ENCODE measurements around the gene PGS1. TPM values are rescaled to one million over a fixed set of nuclear protein-coding genes. Genes with fewer than 3 reads are reported as not detected.
"Not testable (repeated sequence)": the region's sequence is repeated elsewhere in the genome, so short reads cannot be mapped to it uniquely, and the experiment has no call there.

Gene PGS1
- polyA plus RNA-seq (ENCODE audit: insufficient read length in 3 of 3) = 10 to 100 TPM; 42.2 to 55.0 (median 45.7) TPM
- long read RNA-seq, donor 1, partial matches to known transcripts = 0 of 7 reads
- long read RNA-seq, donor 1, other reads (novel, unspliced or antisense) = 0 of 7 reads
- long read RNA-seq, donor 2, partial matches to known transcripts = 0 of 4 reads
- long read RNA-seq, donor 2, other reads (novel, unspliced or antisense) = 0 of 4 reads
- long read RNA-seq, donor 3, partial matches to known transcripts = 0 of 5 reads
- long read RNA-seq, donor 3, other reads (novel, unspliced or antisense) = 0 of 5 reads
- long read RNA-seq, donor 4, partial matches to known transcripts = 0 of 2 reads
- long read RNA-seq, donor 4, other reads (novel, unspliced or antisense) = 0 of 2 reads
- long read RNA-seq, donor 5 = 0 reads
- long read RNA-seq, donor 6, partial matches to known transcripts = 0 of 2 reads
- long read RNA-seq, donor 6, other reads (novel, unspliced or antisense) = 0 of 2 reads
- long read RNA-seq, donor 7, partial matches to known transcripts = 0 of 3 reads
- long read RNA-seq, donor 7, other reads (novel, unspliced or antisense) = 0 of 3 reads
- long read RNA-seq, donor 8 = 0 reads
- long read RNA-seq, donor 9, partial matches to known transcripts = 0 of 5 reads
- long read RNA-seq, donor 9, other reads (novel, unspliced or antisense) = 0 of 5 reads
- long read RNA-seq, donor 10, partial matches to known transcripts = 0 of 2 reads
- long read RNA-seq, donor 10, other reads (novel, unspliced or antisense) = 0 of 2 reads
- long read RNA-seq, donor 11, partial matches to known transcripts = 0 of 6 reads
- long read RNA-seq, donor 11, other reads (novel, unspliced or antisense) = 0 of 6 reads
- long read RNA-seq, donor 12, partial matches to known transcripts = 0 of 1 reads
- long read RNA-seq, donor 12, other reads (novel, unspliced or antisense) = 0 of 1 reads
- long read RNA-seq, donor 13 = 0 reads
- long read RNA-seq, donor 14, partial matches to known transcripts = 0 of 6 reads
- long read RNA-seq, donor 14, other reads (novel, unspliced or antisense) = 0 of 6 reads
- long read RNA-seq, donor 15, partial matches to known transcripts = 0 of 3 reads
- long read RNA-seq, donor 15, other reads (novel, unspliced or antisense) = 0 of 3 reads
- long read RNA-seq, donor 16, transcript PGS1-201 (10 exons, 2,201 nt) = major isoform, 7 of 12 reads
- long read RNA-seq, donor 16, partial matches to known transcripts = 0 of 12 reads
- long read RNA-seq, donor 16, other reads (novel, unspliced or antisense) = 0 of 12 reads

- peak in 5 of 11 donors; percentile 70 to 81 (median 74) for DNase-seq (ENCODE audit: extremely low read depth in 1 of 11, low read depth in 9 of 11, low spot score in 4 of 11)
Observed at GRCh38 chr17:78378225-78379130, at the start of gene PGS1. TSS of gene PGS1 (plus strand) at chr17:78378649. CDS start at chr17:78378666, 17 bp downstream.

GRCh38 chr17:78329263-78330059 lies 49.0 kb upstream of the PGS1 start:
- no peak for DNase-seq (ENCODE audit: extremely low read depth in 1 of 11, low read depth in 9 of 11, low spot score in 4 of 11)

- no peak for DNase-seq (ENCODE audit: extremely low read depth in 1 of 11, low read depth in 9 of 11, low spot score in 4 of 11)
Observed at GRCh38 chr17:78330570-78331224, 47.8 kb upstream of the PGS1 start.

GRCh38 chr17:78331355-78331754 lies 47.1 kb upstream of the PGS1 start:
- not testable (repeated sequence) for DNase-seq (ENCODE audit: extremely low read depth in 1 of 11, low read depth in 9 of 11, low spot score in 4 of 11)

- no peak for DNase-seq (ENCODE audit: extremely low read depth in 1 of 11, low read depth in 9 of 11, low spot score in 4 of 11)
Observed at GRCh38 chr17:78332991-78333390, 45.5 kb upstream of the PGS1 start.

- DNase-seq (ENCODE audit: extremely low read depth in 1 of 11, low read depth in 9 of 11, low spot score in 4 of 11) = no peak
Observed at GRCh38 chr17:78335209-78335608, 43.2 kb upstream of the PGS1 start.

- DNase-seq (ENCODE audit: extremely low read depth in 1 of 11, low read depth in 9 of 11, low spot score in 4 of 11) = no peak
Observed at GRCh38 chr17:78337244-78338109, 41.0 kb upstream of the PGS1 start.

- no peak for DNase-seq (ENCODE audit: extremely low read depth in 1 of 11, low read depth in 9 of 11, low spot score in 4 of 11)
Observed at GRCh38 chr17:78338486-78339259, 39.8 kb upstream of the PGS1 start.

- no peak for DNase-seq (ENCODE audit: extremely low read depth in 1 of 11, low read depth in 9 of 11, low spot score in 4 of 11)
Observed at GRCh38 chr17:78340183-78340955, 38.1 kb upstream of the PGS1 start.

GRCh38 chr17:78341559-78342448 lies 36.6 kb upstream of the PGS1 start:
- peak in 4 of 11 donors; percentile 62 to 76 (median 68) for DNase-seq (ENCODE audit: extremely low read depth in 1 of 11, low read depth in 9 of 11, low spot score in 4 of 11)

GRCh38 chr17:78342449-78343186 lies 35.8 kb upstream of the PGS1 start:
- DNase-seq (ENCODE audit: extremely low read depth in 1 of 11, low read depth in 9 of 11, low spot score in 4 of 11) = no peak

GRCh38 chr17:78343187-78343542 lies 35.3 kb upstream of the PGS1 start:
- no peak for DNase-seq (ENCODE audit: extremely low read depth in 1 of 11, low read depth in 9 of 11, low spot score in 4 of 11)
